GM12878 (cell line): ENCODE measurements around the gene CD83. TPM values are rescaled to one million over a fixed set of nuclear protein-coding genes. Genes with fewer than 3 reads are reported as not detected.

Source experiments
- CEBPZ ChIP-seq: fragments of 150-350 bp; IDR thresholded peaks from 2 replicates; pipeline ENCODE4 v1.6.1; 2016; ENCODE audit warnings: low read depth, low read length
- IKZF1 ChIP-seq: fragments of 450-650 bp; conservative IDR thresholded peaks from 2 replicates; pipeline ENCODE4 v1.6.1; 2017; ENCODE audit warnings: antibody characterized with exemption, mild to moderate bottlenecking
- NR2F1 ChIP-seq: fragments of 450-650 bp; conservative IDR thresholded peaks from 2 replicates; pipeline ENCODE4 v1.6.1; 2017; ENCODE audit warnings: mild to moderate bottlenecking
- SMARCA5 ChIP-seq: fragments of 450-650 bp; IDR thresholded peaks from 2 replicates; pipeline ENCODE4 v1.6.1; 2017; ENCODE audit warnings: mild to moderate bottlenecking
- SUPT20H ChIP-seq: IDR thresholded peaks from 2 replicates; pipeline ENCODE4 v1.6.1; 2011; ENCODE audit warnings: low read depth, mild to moderate bottlenecking, low read length, moderate library complexity, borderline replicate concordance; ENCODE audit not compliant: control insufficient read depth
- SUZ12 ChIP-seq: fragments of 200-600 bp; sonication (generic); IDR thresholded peaks from one replicate; pipeline ENCODE4 v1.6.1; 2018; ENCODE audit warnings: antibody characterized with exemption, mild to moderate bottlenecking; ENCODE audit not compliant: unreplicated experiment
- polyA plus RNA-seq, 11 experiments: library from polyadenylated mRNA; depleted of rRNA in 4 of 11; unstranded in 6 of 11; stranded (reverse) in 5 of 11; fragments of >200 nt; fragmentation: Nextera tagmentation in 4 of 11; fragmentation: Illumina TruSeq in 1 of 11; extraction: Ambion mirVana in 4 of 11; extraction: Trizol in 1 of 11; gene quantifications; 1 replicate in 1 of 11; 2 replicates in 10 of 11; pipeline versions ENCODE4 v1.2.1 to v1.2.3, GENCODE V29; 2011 to 2016; ENCODE audit warnings: inconsistent platforms in 2 of 11, missing spikeins in 2 of 11, low read depth in 1 of 11
- total RNA-seq, 4 experiments: library from RNA; depleted of rRNA in 3 of 4; stranded (reverse); fragments of >200 nt in 3 of 4; fragmentation: Illumina TruSeq in 1 of 4; extraction: Trizol in 1 of 4; gene quantifications; 2 replicates each; pipeline versions ENCODE4 v1.2.1 to v1.2.3, GENCODE V29; 2013 to 2021
- TF ChIP-seq, protein P1 (sequence below): fragments of 450-650 bp; IDR thresholded peaks from 2 replicates; pipeline ENCODE4 v1.6.1; 2017; ENCODE audit warnings: low read depth, mild to moderate bottlenecking, moderate library complexity

The CD83 gene
- total and polyA plus RNA-seq, 10 of the 15 experiments (the other 5 are each of a cell fraction or from before 2014, with no cell fraction given), result 76.1 to 174 (median 129) TPM

- no peak for TF ChIP-seq CEBPZ
- TF ChIP-seq, protein P1, sequence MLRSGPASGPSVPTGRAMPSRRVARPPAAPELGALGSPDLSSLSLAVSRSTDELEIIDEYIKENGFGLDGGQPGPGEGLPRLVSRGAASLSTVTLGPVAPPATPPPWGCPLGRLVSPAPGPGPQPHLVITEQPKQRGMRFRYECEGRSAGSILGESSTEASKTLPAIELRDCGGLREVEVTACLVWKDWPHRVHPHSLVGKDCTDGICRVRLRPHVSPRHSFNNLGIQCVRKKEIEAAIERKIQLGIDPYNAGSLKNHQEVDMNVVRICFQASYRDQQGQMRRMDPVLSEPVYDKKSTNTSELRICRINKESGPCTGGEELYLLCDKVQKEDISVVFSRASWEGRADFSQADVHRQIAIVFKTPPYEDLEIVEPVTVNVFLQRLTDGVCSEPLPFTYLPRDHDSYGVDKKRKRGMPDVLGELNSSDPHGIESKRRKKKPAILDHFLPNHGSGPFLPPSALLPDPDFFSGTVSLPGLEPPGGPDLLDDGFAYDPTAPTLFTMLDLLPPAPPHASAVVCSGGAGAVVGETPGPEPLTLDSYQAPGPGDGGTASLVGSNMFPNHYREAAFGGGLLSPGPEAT, result peak; percentile 69
- no peak for TF ChIP-seq SUPT20H
- TF ChIP-seq IKZF1, result peak; percentile 48
- peak; percentile 48; the same call in 1 of the 2 replicates for TF ChIP-seq SMARCA5
- TF ChIP-seq SUZ12, result no peak
- peak; percentile 52; the same call in 1 of the 2 replicates for TF ChIP-seq NR2F1
These were observed 45.5 kb upstream of the CD83 start (continued) for GRCh38 chr6:14072084-14072483.
